Chondrocyte (in vitro differentiated cells): ENCODE data around the gene PDZRN4. TPM values are rescaled to one million over a fixed set of nuclear protein-coding genes. Genes with fewer than 3 reads are reported as not detected.

Experiments used
- DNase-seq: peaks from one replicate; pipeline ENCODE4 v3.0.0; 2021; ENCODE audit warnings: mixed read lengths, low spot score
- H3K27ac Mint-ChIP-seq: one replicate; pipeline ENCODE4 v1.8.0; 2021; ENCODE audit warnings: mild to moderate bottlenecking, moderate library complexity, mixed read lengths; ENCODE audit not compliant: unreplicated experiment
- H3K27me3 Mint-ChIP-seq: 2 replicates; pipeline ENCODE4 v1.8.0; 2021; ENCODE audit warnings: low read depth, mixed read lengths
- H3K36me3 Mint-ChIP-seq: 2 replicates; pipeline ENCODE4 v1.8.0; 2021; ENCODE audit warnings: low read depth, mixed read lengths
- H3K4me1 Mint-ChIP-seq: 2 replicates; pipeline ENCODE4 v1.8.0; 2021; ENCODE audit warnings: low read depth, mild to moderate bottlenecking, mixed read lengths
- H3K4me3 Mint-ChIP-seq: one replicate; pipeline ENCODE4 v1.8.0; 2021; ENCODE audit warnings: mild to moderate bottlenecking, moderate library complexity, mixed read lengths; ENCODE audit not compliant: unreplicated experiment
- H3K9me3 Mint-ChIP-seq: 2 replicates; pipeline ENCODE4 v1.8.0; 2021; ENCODE audit warnings: low read depth, mixed read lengths
- CTCF ChIP-seq: fragments of 200-600 bp; sonication (generic); IDR thresholded peaks from 2 replicates; pipeline ENCODE4 v1.5.0; 2021; ENCODE audit warnings: antibody characterized with exemption, mild to moderate bottlenecking, moderate library complexity
- total RNA-seq: library from RNA; stranded (reverse); gene quantifications from 3 replicates; pipeline ENCODE4 v1.2.1, GENCODE V29; 2021

The PDZRN4 gene
- total RNA-seq, 1 donor from 2014 or later = 0.25 TPM

GRCh38 chr12:41424651-41425050, 236.5 kb downstream of the PDZRN4 start:
- TF ChIP-seq CTCF = no peak
- H3K9me3 Mint-ChIP-seq = no peaks in the 10 kb centered on the region
- H3K4me1 Mint-ChIP-seq = no peaks in the 10 kb centered on the region
- no peak overlapping the region for H3K4me3 Mint-ChIP-seq
- H3K27me3 Mint-ChIP-seq = peaks cover 10% of the 10 kb centered on the region
- H3K27ac Mint-ChIP-seq = no peak overlapping the region
- DNase-seq = no peak
- no peaks in the 10 kb centered on the region for H3K36me3 Mint-ChIP-seq

- no peak for DNase-seq
- Mint-ChIP-seq H3K9me3 (no peaks in the 10 kb centered on the region), H3K4me1 (no peaks in the 10 kb centered on the region), H3K27ac (no peak overlapping the region), H3K36me3 (no peaks in the 10 kb centered on the region), H3K27me3 (peaks cover 11% of the 10 kb centered on the region), H3K4me3 (no peak overlapping the region)
- no peak for TF ChIP-seq CTCF
These were observed 245.3 kb downstream of the PDZRN4 start for GRCh38 chr12:41433460-41433859.

GRCh38 chr12:41436076-41436475, 248.0 kb downstream of the PDZRN4 start:
- peaks cover 11% of the 10 kb centered on the region for H3K27me3 Mint-ChIP-seq
- no peak overlapping the region for H3K4me3 Mint-ChIP-seq
- H3K36me3 Mint-ChIP-seq = no peaks in the 10 kb centered on the region
- no peak for DNase-seq
- no peaks in the 10 kb centered on the region for H3K4me1 Mint-ChIP-seq
- TF ChIP-seq CTCF = no peak
- no peaks in the 10 kb centered on the region for H3K9me3 Mint-ChIP-seq
- no peak overlapping the region for H3K27ac Mint-ChIP-seq

- DNase-seq = no peak
- no peaks in the 10 kb centered on the region for H3K4me1 Mint-ChIP-seq
- no peaks in the 10 kb centered on the region for H3K36me3 Mint-ChIP-seq
- H3K27me3 Mint-ChIP-seq = peaks cover 5% of the 10 kb centered on the region
- H3K4me3 Mint-ChIP-seq = no peak overlapping the region
- no peak overlapping the region for H3K27ac Mint-ChIP-seq
- H3K9me3 Mint-ChIP-seq = no peaks in the 10 kb centered on the region
- TF ChIP-seq CTCF = no peak
These were observed 249.4 kb downstream of the PDZRN4 start for GRCh38 chr12:41437563-41437962.

- DNase-seq = no peak
- H3K9me3 Mint-ChIP-seq = no peaks in the 10 kb centered on the region
- H3K27me3 Mint-ChIP-seq = peaks cover 5% of the 10 kb centered on the region
- H3K27ac Mint-ChIP-seq = no peak overlapping the region
- peak; percentile 30 for TF ChIP-seq CTCF
- H3K4me3 Mint-ChIP-seq = no peak overlapping the region
- H3K4me1 Mint-ChIP-seq = no peaks in the 10 kb centered on the region
- H3K36me3 Mint-ChIP-seq = no peaks in the 10 kb centered on the region
These were observed 250.9 kb downstream of the PDZRN4 start for GRCh38 chr12:41438854-41439541.
